ENCODE measurements around the gene BPHL. TPM values are rescaled to one million over a fixed set of nuclear protein-coding genes. Genes with fewer than 3 reads are reported as not detected.

Gene BPHL
- polyA plus RNA-seq, 1 donor (not counting 4 experiments of a cell fraction or from before 2014, with no cell fraction given), result 21.9 TPM

- Histone ChIP-seq H3K4me1 (ENCODE audit: control insufficient read depth, extremely low read depth, insufficient read depth, low read length) (peaks cover 15% of the 10 kb centered on the region), H2AFZ (ENCODE audit: control insufficient read depth, low read length) (no peak overlapping the region), H3K9me1 (ENCODE audit: control insufficient read depth, extremely low read depth, insufficient read depth, low read length) (no peaks in the 10 kb centered on the region), H3K4me2 (ENCODE audit: control insufficient read depth, extremely low read depth, insufficient read depth, low read depth, low read length) (no peak overlapping the region), H3K4me3 (ENCODE audit: control insufficient read depth in 2 of 3, extremely low read depth in 1 of 3, insufficient read depth in 2 of 3, low read depth in 1 of 3, low read length in 3 of 3) (no peak overlapping the region), H3K9ac (ENCODE audit: control insufficient read depth, extremely low read depth, insufficient read depth, low read length) (no peak overlapping the region), H3K36me3 (ENCODE audit: control insufficient read depth in 2 of 2, extremely low read depth in 1 of 2, insufficient read depth in 2 of 2, low read length in 2 of 2) (peaks cover 8 to 12% of the 10 kb centered on the region in 2 experiments), H3K79me2 (ENCODE audit: control insufficient read depth, insufficient read depth, low read length) (no peaks in the 10 kb centered on the region), H3K27me3 (ENCODE audit: control insufficient read depth, extremely low read depth, insufficient read depth, low read length) (no peaks in the 10 kb centered on the region), H4K20me1 (ENCODE audit: control insufficient read depth, extremely low read depth, insufficient read depth, low read length) (no peaks in the 10 kb centered on the region), H3K27ac (ENCODE audit: control insufficient read depth, insufficient read depth, low read length) (no peak overlapping the region), H3K9me3 (ENCODE audit: control insufficient read depth, low read depth, low read length) (no peaks in the 10 kb centered on the region)
- TF ChIP-seq EZH2 (IDR thresholded peaks at IDR 0.05; ENCODE audit: low read length), result no peak
- TF ChIP-seq, protein P1, sequence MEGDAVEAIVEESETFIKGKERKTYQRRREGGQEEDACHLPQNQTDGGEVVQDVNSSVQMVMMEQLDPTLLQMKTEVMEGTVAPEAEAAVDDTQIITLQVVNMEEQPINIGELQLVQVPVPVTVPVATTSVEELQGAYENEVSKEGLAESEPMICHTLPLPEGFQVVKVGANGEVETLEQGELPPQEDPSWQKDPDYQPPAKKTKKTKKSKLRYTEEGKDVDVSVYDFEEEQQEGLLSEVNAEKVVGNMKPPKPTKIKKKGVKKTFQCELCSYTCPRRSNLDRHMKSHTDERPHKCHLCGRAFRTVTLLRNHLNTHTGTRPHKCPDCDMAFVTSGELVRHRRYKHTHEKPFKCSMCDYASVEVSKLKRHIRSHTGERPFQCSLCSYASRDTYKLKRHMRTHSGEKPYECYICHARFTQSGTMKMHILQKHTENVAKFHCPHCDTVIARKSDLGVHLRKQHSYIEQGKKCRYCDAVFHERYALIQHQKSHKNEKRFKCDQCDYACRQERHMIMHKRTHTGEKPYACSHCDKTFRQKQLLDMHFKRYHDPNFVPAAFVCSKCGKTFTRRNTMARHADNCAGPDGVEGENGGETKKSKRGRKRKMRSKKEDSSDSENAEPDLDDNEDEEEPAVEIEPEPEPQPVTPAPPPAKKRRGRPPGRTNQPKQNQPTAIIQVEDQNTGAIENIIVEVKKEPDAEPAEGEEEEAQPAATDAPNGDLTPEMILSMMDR (optimal IDR thresholded peaks at IDR 0.05 in 1 of 3, IDR thresholded peaks at IDR 0.05 in 1 of 3, conservative IDR thresholded peaks at IDR 0.05 in 1 of 3; ENCODE audit: extremely low read depth in 1 of 3, insufficient read depth in 2 of 3, low read length in 3 of 3), result no peak
- no peak for FAIRE-seq
- no peak for DNase-seq (ENCODE audit: low read depth, low spot score)
- dilution Hi-C loops (cut with MboI; ENCODE audit: extremely low pct_ligation_motif_present, low sequenced_read_pairs), result no loop called here
These were observed 29.5 kb upstream of the BPHL start for GRCh38 chr6:3088968-3089367.

DNA sequence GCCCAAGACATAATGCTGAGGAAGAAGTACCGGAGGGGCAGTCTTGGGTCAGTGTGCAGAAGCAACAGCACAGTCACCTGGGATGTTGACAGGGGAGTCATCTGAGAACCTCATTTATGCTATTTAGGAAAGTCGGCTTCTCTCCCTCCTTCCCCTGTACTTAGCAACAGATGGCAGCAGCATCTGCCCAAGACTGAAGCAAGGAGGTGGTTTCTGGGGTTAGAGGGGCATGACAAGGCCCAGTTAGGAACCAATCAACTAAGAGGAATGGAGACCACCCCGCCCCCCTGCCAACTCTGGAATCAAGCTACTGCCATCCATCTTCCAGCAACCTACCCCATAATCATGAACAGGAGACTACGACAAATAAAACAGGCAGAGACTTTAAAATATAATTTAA, 28.5 kb upstream of the BPHL start:
- Histone ChIP-seq H3K9me3 (ENCODE audit: control insufficient read depth, low read depth, low read length) (no peaks in the 10 kb centered on the region), H3K27ac (ENCODE audit: control insufficient read depth, insufficient read depth, low read length) (no peak overlapping the region), H3K79me2 (ENCODE audit: control insufficient read depth, insufficient read depth, low read length) (no peaks in the 10 kb centered on the region), H3K9me1 (ENCODE audit: control insufficient read depth, extremely low read depth, insufficient read depth, low read length) (no peaks in the 10 kb centered on the region), H3K4me3 (ENCODE audit: control insufficient read depth in 2 of 3, extremely low read depth in 1 of 3, insufficient read depth in 2 of 3, low read depth in 1 of 3, low read length in 3 of 3) (no peak overlapping the region), H4K20me1 (ENCODE audit: control insufficient read depth, extremely low read depth, insufficient read depth, low read length) (no peaks in the 10 kb centered on the region), H3K4me1 (ENCODE audit: control insufficient read depth, extremely low read depth, insufficient read depth, low read length) (peaks cover 15% of the 10 kb centered on the region), H2AFZ (ENCODE audit: control insufficient read depth, low read length) (no peak overlapping the region), H3K9ac (ENCODE audit: control insufficient read depth, extremely low read depth, insufficient read depth, low read length) (no peak overlapping the region), H3K4me2 (ENCODE audit: control insufficient read depth, extremely low read depth, insufficient read depth, low read depth, low read length) (no peak overlapping the region), H3K36me3 (ENCODE audit: control insufficient read depth in 2 of 2, extremely low read depth in 1 of 2, insufficient read depth in 2 of 2, low read length in 2 of 2) (peaks cover 10% of the 10 kb centered on the region in 2 experiments), H3K27me3 (ENCODE audit: control insufficient read depth, extremely low read depth, insufficient read depth, low read length) (no peaks in the 10 kb centered on the region)
- dilution Hi-C loops (cut with MboI; ENCODE audit: extremely low pct_ligation_motif_present, low sequenced_read_pairs), result no loop called here
- TF ChIP-seq, protein P1 (optimal IDR thresholded peaks at IDR 0.05 in 1 of 3, IDR thresholded peaks at IDR 0.05 in 1 of 3, conservative IDR thresholded peaks at IDR 0.05 in 1 of 3; ENCODE audit: extremely low read depth in 1 of 3, insufficient read depth in 2 of 3, low read length in 3 of 3), result no peak
- TF ChIP-seq EZH2 (IDR thresholded peaks at IDR 0.05; ENCODE audit: low read length), result no peak
- DNase-seq (ENCODE audit: low read depth, low spot score), result no peak
- no peak for FAIRE-seq
